Measurements from ENCODE around the gene ZNF75A. TPM values are rescaled to one million over a fixed set of nuclear protein-coding genes. Genes with fewer than 3 reads are reported as not detected.

ZNF75A gene
- total and polyA plus RNA-seq, 5 donors from 2014 or later: 15.7 to 36.4 (median 22.6) TPM

DNA sequence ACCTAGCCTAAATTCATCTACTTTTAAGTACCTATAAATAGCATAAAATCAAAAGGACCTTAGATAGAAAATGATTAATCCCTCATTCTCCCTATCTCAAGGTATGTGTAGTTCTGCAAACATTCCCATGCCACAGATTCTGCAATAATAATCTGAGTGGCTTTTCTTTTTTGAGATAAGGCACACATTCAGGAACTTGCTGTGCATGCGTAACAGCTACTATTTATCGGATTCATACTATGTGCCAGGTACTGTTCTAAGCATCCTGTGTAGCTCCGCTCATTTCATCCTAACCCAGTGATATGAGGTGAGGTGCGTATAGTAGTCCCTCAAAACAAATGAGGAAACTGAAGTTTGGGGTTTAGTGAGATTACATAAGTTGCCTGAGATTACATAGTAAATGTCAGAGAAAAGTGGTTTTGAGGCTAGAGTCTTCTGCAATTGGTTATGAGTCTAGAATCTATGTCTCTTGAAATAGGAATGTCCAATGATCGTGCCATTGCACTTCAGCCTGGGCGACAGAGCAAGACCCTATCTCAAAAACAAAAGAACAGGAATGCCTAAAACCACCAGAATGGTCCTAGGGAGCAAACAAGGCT lies 24.0 kb upstream of the ZNF75A start:
- Histone ChIP-seq H3K27me3 (ENCODE audit: control insufficient read depth, insufficient read depth, low read length) (no peaks in the 10 kb centered on the region), H3K27ac (ENCODE audit: insufficient read depth, low read length, poor library complexity, severe bottlenecking) (no peak overlapping the region), H3K9me3 (ENCODE audit: control insufficient read depth in 2 of 2, low read length in 2 of 2) (peaks cover 7 to 10% of the 10 kb centered on the region in 2 experiments), H3K36me3 (ENCODE audit: control insufficient read depth, insufficient read depth, low read length) (peaks cover 12% of the 10 kb centered on the region), H3K4me1 (ENCODE audit: control insufficient read depth, insufficient read depth, low read length, poor library complexity, severe bottlenecking) (peaks cover 25% of the 10 kb centered on the region), H3K4me3 (ENCODE audit: low read depth, low read length) (no peak overlapping the region)
- DNase-seq (no peak), ATAC-seq (ENCODE audit: low read depth in 2 of 2) (no peak)
- peak overlapping the region in 3 of 4 donors; percentile 46 to 95 (median 48) for H3K4me3 Mint-ChIP-seq
- no peak overlapping the region for H3K27ac Mint-ChIP-seq
- H3K36me3 Mint-ChIP-seq: peaks cover 19% of the 10 kb centered on the region
- peaks cover 0 to 9% (median 3%) of the 10 kb centered on the region in 7 donors for H3K9me3 Mint-ChIP-seq
- no peaks in the 10 kb centered on the region for H3K27me3 Mint-ChIP-seq
- peaks cover 4 to 39% (median 25%) of the 10 kb centered on the region in 4 donors for H3K4me1 Mint-ChIP-seq

- Mint-ChIP-seq H3K27ac (peak overlapping the region; percentile 76 to 98 (median 95)), H3K27me3 (no peaks in the 10 kb centered on the region), H3K36me3 (peaks cover 28% of the 10 kb centered on the region), H3K4me3 (peak overlapping the region; percentile 94 to 96 (median 95)), H3K9me3 (peaks cover 0 to 18% (median 6%) of the 10 kb centered on the region in 7 donors), H3K4me1 (peaks cover 4 to 45% (median 30%) of the 10 kb centered on the region in 4 donors)
- H3K4me3 ChIP-seq (ENCODE audit: low read depth, low read length): peak overlapping the region; percentile 89
- DNase-seq (no peak), ATAC-seq (ENCODE audit: low read depth in 2 of 2) (peak; percentile 5)
- peaks cover 15 to 19% of the 10 kb centered on the region in 2 experiments for H3K9me3 ChIP-seq (ENCODE audit: control insufficient read depth in 2 of 2, low read length in 2 of 2)
- peaks cover 21% of the 10 kb centered on the region for H3K36me3 ChIP-seq (ENCODE audit: control insufficient read depth, insufficient read depth, low read length)
- no peaks in the 10 kb centered on the region for H3K27me3 ChIP-seq (ENCODE audit: control insufficient read depth, insufficient read depth, low read length)
- peaks cover 25% of the 10 kb centered on the region for H3K4me1 ChIP-seq (ENCODE audit: control insufficient read depth, insufficient read depth, low read length, poor library complexity, severe bottlenecking)
- H3K27ac ChIP-seq (ENCODE audit: insufficient read depth, low read length, poor library complexity, severe bottlenecking): peak overlapping the region; percentile 97
Measured at GRCh38 chr16:3282103-3282729, 23.1 kb upstream of the ZNF75A start.

DNA sequence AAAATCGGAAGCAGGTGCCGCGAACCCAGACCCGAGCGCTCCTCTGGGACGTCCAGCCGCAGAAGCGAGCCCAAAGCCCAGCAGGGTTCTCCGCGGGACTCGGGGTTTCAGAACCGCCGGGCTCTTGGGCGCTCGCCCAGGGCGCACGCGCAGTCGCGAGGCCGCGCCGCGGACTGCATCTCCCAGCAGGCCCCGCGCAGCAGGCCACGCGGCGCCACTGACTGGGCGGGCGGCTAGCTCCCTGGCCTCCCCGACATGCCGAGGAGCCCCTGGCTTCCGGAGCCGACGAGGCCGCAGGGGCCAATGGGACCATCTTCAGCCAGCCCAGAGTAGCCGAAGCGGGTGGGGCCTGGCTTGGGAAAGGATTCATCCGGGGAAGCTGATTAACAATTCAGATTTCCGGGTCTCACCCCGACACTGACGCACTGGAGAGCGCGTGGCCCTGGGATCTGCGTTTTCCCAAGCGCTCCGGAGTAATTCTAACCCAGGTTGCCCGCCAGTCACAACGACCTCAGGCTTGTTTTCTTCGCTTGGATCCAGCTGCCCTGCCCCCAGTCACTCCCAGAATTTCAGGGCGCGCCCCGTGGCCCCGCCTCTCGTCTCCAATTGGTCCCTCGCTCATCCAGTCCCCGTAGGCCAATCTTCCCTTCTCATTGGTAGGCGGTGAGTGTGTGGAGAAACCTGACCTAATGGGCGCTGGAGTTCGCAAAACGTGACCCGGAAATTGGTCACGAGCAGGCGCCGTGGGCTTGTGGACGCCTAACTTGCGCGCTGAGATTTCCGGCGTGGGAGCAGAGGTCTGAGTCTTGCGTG lies 22.4 kb upstream of the ZNF75A start, which contains the start of gene ZNF263:
TSS of gene ZNF263 (plus strand) at position 762 of the 813 bp plus-strand sequence. CDS start 328 bp downstream, outside the sequence.
- H3K36me3 Mint-ChIP-seq: peaks cover 34% of the 10 kb centered on the region
- H3K9me3 Mint-ChIP-seq: peaks cover 0 to 24% (median 6%) of the 10 kb centered on the region in 7 donors
- no peaks in the 10 kb centered on the region for H3K27me3 ChIP-seq (ENCODE audit: control insufficient read depth, insufficient read depth, low read length)
- peaks cover 20 to 25% of the 10 kb centered on the region in 2 experiments for H3K9me3 ChIP-seq (ENCODE audit: control insufficient read depth in 2 of 2, low read length in 2 of 2)
- H3K4me1 Mint-ChIP-seq: peaks cover 4 to 45% (median 28%) of the 10 kb centered on the region in 4 donors
- ATAC-seq (ENCODE audit: low read depth in 2 of 2) (peak; percentile 90), DNase-seq (peak; percentile 88 to 98 (median 94))
- peak within 1 kb of the TSS; percentile 95 to 98 (median 98) for H3K27ac Mint-ChIP-seq
- no peaks in the 10 kb centered on the region for H3K27me3 Mint-ChIP-seq
- peak within 1 kb of the TSS; percentile 94 to 96 (median 95) for H3K4me3 Mint-ChIP-seq
- peak within 1 kb of the TSS; percentile 89 for H3K4me3 ChIP-seq (ENCODE audit: low read depth, low read length)
- peaks cover 25% of the 10 kb centered on the region for H3K4me1 ChIP-seq (ENCODE audit: control insufficient read depth, insufficient read depth, low read length, poor library complexity, severe bottlenecking)
- peak within 1 kb of the TSS; percentile 97 for H3K27ac ChIP-seq (ENCODE audit: insufficient read depth, low read length, poor library complexity, severe bottlenecking)
- peaks cover 27% of the 10 kb centered on the region for H3K36me3 ChIP-seq (ENCODE audit: control insufficient read depth, insufficient read depth, low read length)

DNA sequence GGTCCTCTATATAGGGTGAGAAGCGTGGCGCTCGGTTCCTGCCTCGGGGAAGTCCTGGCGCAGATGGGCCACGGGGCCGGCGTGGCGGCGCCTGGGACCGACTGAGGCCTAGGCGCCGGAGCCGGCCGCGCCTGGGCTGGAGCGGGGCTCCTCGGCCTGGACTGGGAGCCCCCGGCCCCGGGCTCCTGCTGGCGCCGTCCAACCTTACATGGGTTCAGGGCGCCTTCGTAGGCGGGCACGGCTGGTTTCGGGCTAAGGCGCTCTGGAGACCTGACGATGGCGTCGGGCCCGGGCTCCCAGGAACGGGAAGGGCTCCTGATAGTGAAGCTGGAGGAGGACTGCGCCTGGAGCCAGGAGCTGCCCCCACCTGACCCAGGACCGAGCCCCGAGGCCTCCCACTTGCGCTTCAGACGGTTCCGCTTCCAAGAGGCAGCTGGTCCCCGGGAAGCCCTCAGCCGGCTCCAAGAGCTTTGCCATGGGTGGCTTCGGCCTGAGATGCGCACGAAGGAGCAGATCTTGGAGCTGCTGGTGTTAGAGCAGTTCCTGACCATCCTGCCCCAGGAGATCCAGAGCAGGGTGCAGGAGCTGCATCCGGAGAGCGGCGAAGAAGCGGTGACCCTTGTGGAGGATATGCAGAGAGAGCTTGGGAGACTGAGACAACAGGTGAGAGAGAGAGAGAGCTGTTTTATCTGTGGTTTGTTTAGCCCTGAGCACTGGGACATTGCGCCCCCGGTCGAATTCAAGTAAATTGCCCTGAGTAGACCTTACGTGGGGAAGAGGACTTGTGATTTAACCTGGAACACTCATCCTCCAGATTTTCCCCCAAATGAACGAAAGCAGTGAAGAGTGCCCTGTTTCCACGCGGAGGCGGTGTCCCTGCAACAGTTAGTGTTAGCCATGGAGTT lies 21.5 kb upstream of the ZNF75A start:
- Mint-ChIP-seq H3K27ac (peak overlapping the region; percentile 95 to 98 (median 98)), H3K9me3 (peaks cover 0 to 28% (median 6%) of the 10 kb centered on the region in 7 donors), H3K4me3 (peak overlapping the region; percentile 94 to 96 (median 95)), H3K4me1 (peaks cover 4 to 45% (median 28%) of the 10 kb centered on the region in 4 donors), H3K27me3 (no peaks in the 10 kb centered on the region), H3K36me3 (peaks cover 40% of the 10 kb centered on the region)
- Histone ChIP-seq H3K27ac (ENCODE audit: insufficient read depth, low read length, poor library complexity, severe bottlenecking) (peak overlapping the region; percentile 97), H3K36me3 (ENCODE audit: control insufficient read depth, insufficient read depth, low read length) (peaks cover 35% of the 10 kb centered on the region), H3K4me1 (ENCODE audit: control insufficient read depth, insufficient read depth, low read length, poor library complexity, severe bottlenecking) (peaks cover 25% of the 10 kb centered on the region), H3K4me3 (ENCODE audit: low read depth, low read length) (peak overlapping the region; percentile 80), H3K27me3 (ENCODE audit: control insufficient read depth, insufficient read depth, low read length) (no peaks in the 10 kb centered on the region), H3K9me3 (ENCODE audit: control insufficient read depth in 2 of 2, low read length in 2 of 2) (peaks cover 24 to 32% of the 10 kb centered on the region in 2 experiments)
- ATAC-seq (ENCODE audit: low read depth in 2 of 2): no peak
- DNase-seq: peak in 1 of 3 donors; percentile 17

- Histone ChIP-seq H3K27ac (ENCODE audit: insufficient read depth, low read length, poor library complexity, severe bottlenecking) (no peak overlapping the region), H3K27me3 (ENCODE audit: control insufficient read depth, insufficient read depth, low read length) (no peaks in the 10 kb centered on the region), H3K4me3 (ENCODE audit: low read depth, low read length) (peak overlapping the region; percentile 80), H3K9me3 (ENCODE audit: control insufficient read depth in 2 of 2, low read length in 2 of 2) (peaks cover 37 to 46% of the 10 kb centered on the region in 2 experiments), H3K36me3 (ENCODE audit: control insufficient read depth, insufficient read depth, low read length) (peaks cover 48% of the 10 kb centered on the region), H3K4me1 (ENCODE audit: control insufficient read depth, insufficient read depth, low read length, poor library complexity, severe bottlenecking) (peaks cover 25% of the 10 kb centered on the region)
- H3K4me3 Mint-ChIP-seq: peak overlapping the region in 3 of 4 donors; percentile 61 to 96 (median 93)
- H3K9me3 Mint-ChIP-seq: peaks cover 0 to 38% (median 6%) of the 10 kb centered on the region in 7 donors
- ATAC-seq (ENCODE audit: low read depth in 2 of 2) (no peak), DNase-seq (no peak)
- H3K36me3 Mint-ChIP-seq: peaks cover 50% of the 10 kb centered on the region
- H3K27ac Mint-ChIP-seq: no peak overlapping the region
- H3K4me1 Mint-ChIP-seq: peaks cover 4 to 45% (median 28%) of the 10 kb centered on the region in 4 donors
- H3K27me3 Mint-ChIP-seq: no peaks in the 10 kb centered on the region
Measured at GRCh38 chr16:3285131-3285530, 20.2 kb upstream of the ZNF75A start.

- peaks cover 0 to 72% (median 22%) of the 10 kb centered on the region in 7 donors for H3K9me3 Mint-ChIP-seq
- Histone ChIP-seq H3K4me1 (ENCODE audit: control insufficient read depth, insufficient read depth, low read length, poor library complexity, severe bottlenecking) (peaks cover under 1% of the 10 kb centered on the region), H3K9me3 (ENCODE audit: control insufficient read depth in 2 of 2, low read length in 2 of 2) (peaks cover 72 to 95% of the 10 kb centered on the region in 2 experiments), H3K27me3 (ENCODE audit: control insufficient read depth, insufficient read depth, low read length) (no peaks in the 10 kb centered on the region), H3K36me3 (ENCODE audit: control insufficient read depth, insufficient read depth, low read length) (peaks cover 74% of the 10 kb centered on the region), H3K27ac (ENCODE audit: insufficient read depth, low read length, poor library complexity, severe bottlenecking) (no peak overlapping the region), H3K4me3 (ENCODE audit: low read depth, low read length) (peak overlapping the region; percentile 13)
- no peaks in the 10 kb centered on the region for H3K27me3 Mint-ChIP-seq
- H3K4me1 Mint-ChIP-seq: peaks cover 5 to 26% (median 11%) of the 10 kb centered on the region in 4 donors
- H3K36me3 Mint-ChIP-seq: peaks cover 71% of the 10 kb centered on the region
- H3K27ac Mint-ChIP-seq: no peak overlapping the region
- no peak for DNase-seq
- peak overlapping the region in 1 of 4 donors; percentile 32 for H3K4me3 Mint-ChIP-seq
- ATAC-seq (ENCODE audit: low read depth in 2 of 2): no peak
Measured at GRCh38 chr16:3289998-3290673, 15.2 kb upstream of the ZNF75A start.

All from CD4-positive, CD25-positive, alpha-beta regulatory T cell (primary cell).